HG03460 (cell line): ENCODE measurements around the gene HEXIM2.
A peak's percentile ranks its signal among the peaks of the same experiment; 100 is the strongest.
"Not testable (repeated sequence)": the region's sequence is repeated elsewhere in the genome, so short reads cannot be mapped to it uniquely, and the experiment has no call there.

Source experiments
- ATAC-seq: cut with Tn5 transposase; IDR thresholded peaks from one replicate; pipeline ENCODE4 v1.9.1; 2021; ENCODE audit not compliant: unreplicated experiment

HEXIM2 gene

GRCh38 chr17:45161288-45162024, at the start of gene HEXIM2:
HEXIM2 (plus strand) TSS chr17:45161875; CDS start chr17:45162794, 919 bp downstream.
- peak; percentile 89 for ATAC-seq

DNA sequence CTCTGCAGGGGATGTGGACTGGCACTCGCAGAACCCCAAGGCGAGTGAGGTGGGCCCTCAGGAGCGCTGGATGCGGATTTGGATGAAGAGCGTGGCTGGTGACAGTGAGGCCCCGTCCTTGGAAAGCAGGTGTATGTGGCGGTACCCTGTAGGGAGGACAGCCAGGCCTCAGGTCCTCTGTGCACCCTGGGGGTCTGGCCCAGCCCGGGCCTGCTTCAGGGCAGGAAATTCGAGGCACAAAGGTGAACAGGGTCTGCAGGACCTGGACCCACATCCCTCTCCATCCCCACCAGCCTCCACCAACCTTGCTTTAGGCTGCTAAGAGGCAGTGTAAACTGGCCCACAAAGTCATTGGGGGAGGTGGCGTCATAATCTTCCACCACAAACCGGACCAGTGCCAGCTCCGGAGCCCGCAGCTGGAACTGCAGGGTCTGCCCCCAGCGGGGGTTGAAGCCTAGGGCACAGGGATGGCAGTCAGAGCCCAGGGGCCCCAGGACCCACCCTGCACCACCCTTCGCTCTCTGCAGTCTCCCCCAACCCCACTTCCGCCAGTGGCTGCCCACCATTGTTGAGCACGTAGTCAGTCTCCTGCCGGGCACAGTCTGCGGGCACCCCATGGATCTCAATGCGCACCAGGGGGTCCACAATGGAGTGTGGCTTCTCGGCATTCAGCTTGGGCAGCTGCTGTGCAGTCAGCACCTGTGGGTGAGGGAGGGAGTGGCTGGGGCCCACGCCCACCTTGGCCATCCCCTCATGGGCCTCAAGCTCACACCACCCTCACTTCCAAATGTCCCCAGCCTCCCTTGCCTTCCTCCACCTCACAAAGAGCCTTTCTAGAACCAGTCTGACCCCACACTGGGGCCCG, 48.9 kb upstream of the HEXIM2 start:
- ATAC-seq, result no peak

GRCh38 chr17:45113424-45113754, 48.3 kb upstream of the HEXIM2 start:
- ATAC-seq, result no peak

- no peak for ATAC-seq
Observed at GRCh38 chr17:45114117-45114932, 47.4 kb upstream of the HEXIM2 start.

- ATAC-seq, result no peak
Observed at GRCh38 chr17:45115015-45115625, 46.6 kb upstream of the HEXIM2 start.

GRCh38 chr17:45115871-45116270, 45.8 kb upstream of the HEXIM2 start:
- ATAC-seq, result no peak

GRCh38 chr17:45116434-45117016, 45.1 kb upstream of the HEXIM2 start:
- no peak for ATAC-seq

- no peak for ATAC-seq
Observed at GRCh38 chr17:45117334-45117733, 44.3 kb upstream of the HEXIM2 start.

- no peak for ATAC-seq
Observed at GRCh38 chr17:45117848-45118646, 43.6 kb upstream of the HEXIM2 start.

- no peak for ATAC-seq
Observed at GRCh38 chr17:45118691-45119090, 43.0 kb upstream of the HEXIM2 start.

GRCh38 chr17:45119964-45120363, 41.7 kb upstream of the HEXIM2 start:
- no peak for ATAC-seq

DNA sequence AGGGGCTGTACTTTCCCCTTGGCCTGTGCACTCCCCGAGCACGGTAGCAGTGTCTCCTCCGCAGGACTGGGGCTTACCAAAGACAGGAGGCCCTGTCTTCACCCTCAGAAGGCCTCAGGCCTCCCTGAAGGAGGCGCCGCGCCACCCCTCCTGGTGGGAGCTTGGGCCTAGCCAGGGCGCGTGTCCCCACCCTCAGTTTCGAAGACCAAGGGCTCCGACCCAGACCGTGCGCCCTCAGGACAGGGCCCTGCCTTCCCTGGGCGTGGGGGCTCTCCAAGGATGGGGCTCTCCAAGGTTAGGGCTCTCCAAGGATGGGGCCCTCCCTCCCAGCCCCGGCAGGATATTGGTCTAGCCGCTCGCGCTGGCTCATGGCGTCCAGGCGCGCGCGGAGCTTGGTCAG, 41.1 kb upstream of the HEXIM2 start:
- ATAC-seq, result no peak

DNA sequence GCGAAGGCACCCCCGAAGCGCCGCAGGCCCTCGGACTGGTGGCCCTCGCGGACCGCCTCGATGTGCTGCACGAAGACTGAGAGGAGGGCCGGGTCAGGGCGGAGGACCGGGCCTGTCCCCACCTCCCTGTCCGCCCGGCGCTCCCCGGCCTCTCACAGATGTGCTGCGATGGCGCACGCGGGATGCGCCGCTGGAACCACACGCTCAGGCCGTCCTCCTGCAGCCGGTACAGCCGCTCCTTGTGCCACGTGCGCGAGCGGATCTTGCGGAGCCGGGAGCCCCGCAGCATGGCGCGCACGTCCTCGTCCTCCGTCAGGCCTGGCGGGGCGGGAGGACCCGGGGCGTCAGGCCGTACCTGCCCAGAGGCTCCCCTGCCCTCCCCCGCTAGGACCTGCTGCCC, 40.6 kb upstream of the HEXIM2 start:
- ATAC-seq, result no peak

- ATAC-seq, result no peak
Observed at GRCh38 chr17:45123076-45123770, 38.5 kb upstream of the HEXIM2 start.

- ATAC-seq, result no peak
Observed at GRCh38 chr17:45123930-45124796, 37.5 kb upstream of the HEXIM2 start.

- ATAC-seq, result not testable (repeated sequence)
Observed at GRCh38 chr17:45124797-45125122, 36.9 kb upstream of the HEXIM2 start.

DNA sequence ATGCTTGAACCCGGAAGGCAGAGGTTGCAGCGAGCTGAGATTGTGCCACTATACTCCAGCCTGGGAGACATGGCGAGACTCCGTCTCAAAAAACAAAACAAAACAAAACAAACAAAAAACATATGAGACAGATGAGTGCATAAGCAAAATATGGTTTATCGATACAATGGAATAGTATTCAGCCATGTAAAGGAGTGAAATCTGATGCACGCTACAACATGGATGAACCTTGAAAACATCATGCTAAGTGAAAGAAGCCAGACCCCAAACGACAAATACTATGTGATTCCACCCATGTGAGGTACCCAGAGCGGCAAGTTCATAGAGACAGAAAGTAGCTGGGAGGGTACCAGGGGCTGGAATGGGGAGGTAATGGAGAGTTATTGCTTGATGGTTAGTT, 36.2 kb upstream of the HEXIM2 start:
- ATAC-seq, result no peak

DNA sequence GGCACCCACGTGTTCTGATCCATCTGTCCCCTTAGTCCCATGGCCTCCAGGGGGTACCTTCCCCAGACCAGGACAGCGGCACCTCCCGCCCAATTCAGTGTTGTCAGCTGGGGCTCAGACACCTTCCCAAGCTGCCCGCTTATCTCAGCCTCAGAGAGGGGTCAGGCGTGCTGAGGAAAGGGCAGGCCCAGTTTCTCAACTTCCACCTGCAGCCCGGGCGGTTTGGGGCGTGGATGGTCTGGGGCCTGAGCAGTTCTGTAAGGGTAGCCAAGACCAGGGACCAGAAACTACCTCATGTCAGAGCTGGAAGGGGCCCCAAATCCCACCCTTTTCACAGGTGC, 34.5 kb upstream of the HEXIM2 start:
- ATAC-seq, result no peak
